Left kidney (tissue), 2 donors: ENCODE results near the gene PLEKHG4B. TPM values are rescaled to one million over a fixed set of nuclear protein-coding genes. Genes with fewer than 3 reads are reported as not detected.
"Not testable (repeated sequence)": the region's sequence is repeated elsewhere in the genome, so short reads cannot be mapped to it uniquely, and the experiment has no call there.

Experiments
- DNase-seq: peaks from one replicate; pipeline ENCODE4 v3.0.0-alpha.2; 2013
- polyA plus RNA-seq: library from polyadenylated mRNA; unstranded; fragments of 120-200 nt; gene quantifications from one replicate; pipeline ENCODE4 v1.2.1, GENCODE V29; 2013; ENCODE audit not compliant: insufficient read length

Gene PLEKHG4B
- polyA plus RNA-seq, 1 donor: 15.0 TPM

GRCh38 chr5:188488-189481, 96.8 kb downstream of the PLEKHG4B start:
- DNase-seq: peak; percentile 87

GRCh38 chr5:189486-189885, 97.5 kb downstream of the PLEKHG4B start:
- no peak for DNase-seq

DNA sequence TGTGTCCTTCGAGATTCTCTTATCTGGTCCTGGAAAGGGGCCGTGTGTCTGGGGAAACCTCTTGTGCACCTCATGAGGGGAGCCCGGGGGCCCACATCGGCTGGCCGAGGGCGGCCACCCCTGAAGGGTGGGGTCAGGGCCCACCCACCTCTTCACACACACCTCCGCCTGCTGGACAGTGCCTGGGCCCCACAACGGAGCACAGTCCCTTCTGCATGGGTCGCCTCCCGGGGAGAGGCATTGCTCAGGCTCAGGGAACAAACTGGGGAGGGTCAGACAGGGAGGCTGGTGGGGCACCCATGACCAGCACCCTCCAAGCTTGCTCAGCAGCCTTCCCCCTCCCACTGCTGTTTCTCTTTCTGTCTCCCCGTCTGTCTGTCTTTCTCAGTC, 98.0 kb downstream of the PLEKHG4B start:
- DNase-seq: no peak

DNA sequence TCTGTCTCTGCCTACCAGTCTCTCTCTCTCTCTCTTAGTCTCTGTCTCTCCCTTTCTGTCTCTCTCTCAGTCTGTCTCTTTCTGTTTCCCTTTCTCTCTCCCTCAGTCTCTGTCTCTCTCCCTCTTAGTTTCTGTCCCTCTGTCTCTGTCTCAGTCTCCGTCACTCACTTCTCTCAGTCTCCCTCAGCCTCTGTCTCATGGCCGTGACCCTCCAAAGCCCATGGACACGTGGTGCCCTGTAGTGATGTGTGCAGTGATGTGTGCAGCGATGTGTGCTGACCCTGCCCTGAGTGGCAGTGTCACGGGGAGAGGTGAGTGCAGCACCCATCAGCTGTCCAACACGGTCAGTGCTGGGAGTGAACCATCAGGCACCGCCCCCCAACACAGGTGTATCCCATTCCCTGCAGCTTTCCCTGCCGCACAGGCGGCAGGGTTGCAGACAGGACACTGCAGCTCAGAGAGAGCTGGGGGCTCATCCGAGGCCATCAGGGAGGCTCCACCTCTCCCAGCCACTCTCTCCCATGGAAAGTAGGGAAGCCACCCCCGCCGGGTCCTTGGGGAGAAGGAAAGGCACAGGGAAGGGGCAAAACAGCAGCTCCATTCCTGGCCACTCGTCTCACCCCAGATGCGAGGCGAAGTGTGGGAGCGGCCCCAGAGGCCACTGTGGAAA, 98.5 kb downstream of the PLEKHG4B start:
- DNase-seq: no peak

GRCh38 chr5:191036-191948, 99.3 kb downstream of the PLEKHG4B start, which contains the start of gene LRRC14B:
Gene LRRC14B (plus strand): TSS chr5:191495. CDS start chr5:191539, 44 bp downstream.
- no peak for DNase-seq

GRCh38 chr5:191949-192690, 100.2 kb downstream of the PLEKHG4B start:
- no peak for DNase-seq

GRCh38 chr5:192691-192969, 100.7 kb downstream of the PLEKHG4B start:
- DNase-seq: no peak

- no peak for DNase-seq
These were observed 101.2 kb downstream of the PLEKHG4B start for GRCh38 chr5:192970-193831.

- DNase-seq: no peak
These were observed 102.1 kb downstream of the PLEKHG4B start for GRCh38 chr5:194102-194501.

DNA sequence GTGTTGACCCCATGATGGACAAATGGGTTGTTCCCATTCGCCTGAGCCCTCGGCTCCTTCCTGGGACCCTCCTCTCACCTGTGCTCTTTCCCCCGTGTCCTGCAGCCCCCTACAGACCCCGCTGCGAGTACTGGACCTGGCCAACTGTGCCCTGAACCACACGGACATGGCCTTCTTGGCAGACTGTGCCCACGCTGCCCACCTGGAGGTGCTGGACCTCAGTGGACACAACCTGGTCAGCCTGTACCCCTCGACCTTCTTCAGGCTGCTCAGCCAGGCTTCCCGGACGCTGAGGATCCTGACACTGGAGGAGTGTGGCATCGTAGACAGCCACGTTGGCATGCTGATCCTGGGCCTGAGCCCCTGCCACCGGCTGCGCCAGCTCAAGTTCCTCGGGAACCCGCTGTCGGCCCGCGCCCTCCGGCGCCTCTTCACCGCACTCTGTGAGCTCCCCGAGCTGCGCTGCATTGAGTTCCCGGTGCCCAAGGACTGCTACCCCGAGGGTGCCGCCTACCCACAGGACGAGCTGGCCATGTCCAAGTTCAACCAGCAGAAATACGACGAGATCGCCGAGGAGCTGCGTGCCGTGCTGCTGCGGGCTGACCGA, 102.7 kb downstream of the PLEKHG4B start:
- DNase-seq: no peak

DNA sequence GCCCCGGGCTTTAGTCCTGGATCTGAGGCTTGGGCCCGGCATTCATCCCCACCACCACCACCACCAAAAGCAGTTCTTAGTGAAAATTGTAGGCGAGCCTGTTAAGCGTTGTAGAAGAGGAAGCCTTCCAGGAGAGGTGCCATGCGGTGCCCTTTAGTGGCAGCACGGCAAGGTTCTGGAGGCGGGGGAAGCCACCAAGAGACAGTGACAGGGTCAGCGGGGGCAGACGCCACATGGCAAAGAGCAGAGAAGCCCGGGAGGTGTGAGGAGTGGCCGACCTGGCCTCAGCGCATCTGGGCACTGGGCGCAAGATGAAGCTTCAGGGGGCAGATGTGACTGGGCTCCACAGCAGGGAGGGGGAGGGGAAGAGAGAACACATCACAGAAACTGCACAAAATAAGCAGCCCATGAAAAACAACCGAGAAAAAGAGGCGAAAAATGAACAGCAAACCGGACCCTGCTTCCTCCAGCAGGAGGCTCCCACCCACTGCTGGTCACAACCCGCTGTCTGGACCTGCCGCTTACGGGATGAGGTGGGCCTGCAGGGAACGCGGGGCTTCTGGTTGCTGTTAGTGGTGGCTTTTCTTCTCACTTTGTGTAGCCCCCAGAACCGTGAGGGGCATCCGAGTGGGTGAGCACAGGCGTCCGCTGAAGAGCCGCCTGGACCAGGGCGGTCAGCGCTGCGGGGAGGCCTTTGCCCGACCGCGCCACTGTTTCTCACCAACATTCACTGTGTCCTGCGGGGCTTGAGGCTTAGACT, 103.6 kb downstream of the PLEKHG4B start:
- DNase-seq: no peak

GRCh38 chr5:196350-196749, 104.4 kb downstream of the PLEKHG4B start:
- DNase-seq: no peak

- DNase-seq: not testable (repeated sequence)
These were observed 105.1 kb downstream of the PLEKHG4B start for GRCh38 chr5:197031-197430.

DNA sequence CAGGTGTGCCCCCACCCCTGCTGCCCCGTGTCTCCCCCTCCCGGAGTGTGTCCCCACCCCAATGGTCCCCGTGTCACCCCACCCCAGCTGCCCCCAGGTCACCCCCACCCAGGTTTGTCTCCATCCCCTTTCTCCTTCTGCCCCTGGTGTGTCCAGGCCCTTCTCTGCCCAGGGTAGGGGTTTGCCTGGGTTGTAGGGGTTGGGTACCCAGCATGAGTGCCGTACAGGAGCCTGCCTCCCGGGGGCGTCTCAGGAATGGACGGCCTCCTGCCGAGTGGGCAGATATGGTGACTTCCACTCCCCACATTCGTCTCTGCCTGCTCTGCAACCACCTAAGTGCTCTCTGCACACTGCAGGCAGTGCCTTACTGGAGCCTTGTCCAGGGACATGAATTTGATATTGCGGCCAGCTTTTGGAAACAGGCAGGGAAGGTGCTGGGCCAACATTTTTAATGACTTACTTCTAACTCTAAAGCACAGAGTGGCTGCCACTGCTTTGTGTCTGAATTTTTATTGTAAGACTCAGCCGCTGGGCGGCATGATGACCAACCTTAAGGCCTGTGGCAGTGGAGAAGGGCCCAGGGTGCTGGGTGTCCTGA, 106.0 kb downstream of the PLEKHG4B start:
- DNase-seq: no peak

GRCh38 chr5:198516-199196, 106.7 kb downstream of the PLEKHG4B start:
- DNase-seq: no peak

- DNase-seq: no peak
These were observed 107.4 kb downstream of the PLEKHG4B start for GRCh38 chr5:199197-199949.

DNA sequence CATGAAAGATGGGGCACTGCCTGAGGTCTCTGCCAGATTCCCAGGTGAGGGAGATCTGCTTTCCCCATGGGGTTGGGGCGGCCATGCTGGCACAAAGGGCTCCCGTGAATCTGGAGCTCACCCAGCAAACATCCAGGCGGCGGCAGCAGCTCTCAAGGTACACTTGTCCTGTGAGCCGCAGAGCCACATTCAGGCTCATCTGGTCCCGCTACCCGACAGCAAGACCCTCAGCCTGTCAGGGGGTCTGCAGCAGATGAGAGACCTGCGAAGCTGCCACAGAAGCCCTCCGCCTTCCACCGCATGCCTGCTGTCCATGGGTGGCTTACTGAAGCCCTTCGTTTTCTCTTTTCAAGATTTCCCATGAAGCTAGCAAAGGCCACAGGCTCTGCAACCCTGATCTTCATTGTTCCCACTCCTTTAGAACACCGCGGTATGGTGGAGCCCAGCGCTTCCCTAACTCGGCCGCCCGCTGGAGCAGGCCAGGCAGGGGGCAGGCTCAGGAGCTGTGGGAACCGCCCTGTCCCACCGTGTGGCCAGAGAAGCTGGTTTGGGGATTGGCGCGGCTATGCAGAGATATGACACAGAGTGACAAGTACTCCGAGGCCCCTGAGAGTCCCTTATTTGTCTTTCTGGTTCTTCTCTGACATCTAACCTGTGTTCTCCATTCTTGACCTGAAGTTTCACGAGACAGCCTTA, 108.1 kb downstream of the PLEKHG4B start:
- DNase-seq: no peak
